Renal cortical epithelial cell (primary cell): ENCODE results near the gene RAB21. TPM values are rescaled to one million over a fixed set of nuclear protein-coding genes. Genes with fewer than 3 reads are reported as not detected.
"Not testable (repeated sequence)": the region's sequence is repeated elsewhere in the genome, so short reads cannot be mapped to it uniquely, and the experiment has no call there.

Experiments
- DNase-seq: peaks from one replicate; pipeline ENCODE4 v3.0.0-alpha.2; 2011; ENCODE audit warnings: low read depth
- total RNA-seq: library from RNA; depleted of rRNA; stranded (reverse); fragments of >200 nt; gene quantifications from 2 replicates; pipeline ENCODE4 v1.2.3, GENCODE V29; 2014

The RAB21 gene
- total RNA-seq, 1 donor from 2014 or later, result 78.7 TPM

DNA sequence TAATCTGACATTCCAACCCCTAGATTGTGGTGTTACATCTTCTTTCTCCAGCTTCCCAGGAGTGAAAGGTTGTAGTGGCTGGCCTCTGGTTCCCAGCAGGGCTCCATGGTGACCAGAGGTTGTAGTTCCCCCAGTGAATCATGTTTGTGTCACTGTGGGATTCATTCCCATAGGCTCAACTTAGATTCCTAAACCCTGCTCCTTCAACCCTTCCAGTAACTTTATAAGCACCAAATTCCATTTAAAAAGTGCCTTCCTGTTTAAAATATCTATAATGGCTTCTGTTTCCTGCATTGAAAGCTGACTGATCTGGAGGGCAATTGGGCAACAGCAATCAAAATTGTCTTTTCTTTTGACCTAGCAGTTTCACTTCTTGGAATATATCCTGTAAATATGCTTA, 44.4 kb downstream of the RAB21 start:
- peak; percentile 68 for DNase-seq

DNA sequence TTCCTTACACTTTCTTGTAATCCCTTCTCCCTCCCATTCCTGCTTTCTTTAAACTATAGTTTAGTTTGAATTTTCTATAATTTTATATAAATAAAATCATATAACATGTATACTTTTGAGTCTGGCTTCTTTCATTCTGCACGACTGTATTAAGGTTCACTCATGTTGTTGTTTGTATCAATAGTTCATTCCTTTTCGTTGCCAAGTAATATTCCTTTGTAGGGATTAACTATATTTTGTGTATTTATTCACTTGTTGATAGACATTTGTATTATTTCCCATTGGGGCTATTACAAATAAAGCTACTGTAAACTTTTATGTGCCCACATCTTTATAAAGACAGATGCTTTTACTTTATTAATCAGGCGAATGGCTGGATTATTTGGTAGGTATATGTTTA, 45.5 kb downstream of the RAB21 start:
- no peak for DNase-seq

GRCh38 chr12:71804505-71804904, 49.8 kb downstream of the RAB21 start:
- DNase-seq, result no peak

DNA sequence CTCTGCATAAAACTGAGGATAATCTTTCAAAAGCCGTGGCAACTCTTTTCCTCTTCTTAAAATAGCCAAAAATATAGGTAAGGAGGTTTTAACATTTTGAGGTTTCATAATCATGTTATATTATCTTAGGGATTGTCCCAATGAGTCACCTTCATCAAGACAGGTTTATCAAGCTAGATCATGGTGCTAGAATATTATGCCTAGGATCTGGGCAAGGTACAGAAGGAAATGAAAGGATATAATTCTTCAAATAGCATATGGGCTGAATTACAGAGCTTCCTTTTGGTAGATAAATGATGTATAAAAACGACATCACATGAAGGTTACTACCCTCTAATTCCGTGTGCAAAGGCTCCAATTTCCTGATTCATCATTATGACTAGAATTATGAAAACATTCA, 56.3 kb downstream of the RAB21 start:
- DNase-seq, result no peak

- DNase-seq, result not testable (repeated sequence)
Observed at GRCh38 chr12:71815242-71815641, 60.6 kb downstream of the RAB21 start.

- not testable (repeated sequence) for DNase-seq
Observed at GRCh38 chr12:71822088-71822487, 67.4 kb downstream of the RAB21 start.

DNA sequence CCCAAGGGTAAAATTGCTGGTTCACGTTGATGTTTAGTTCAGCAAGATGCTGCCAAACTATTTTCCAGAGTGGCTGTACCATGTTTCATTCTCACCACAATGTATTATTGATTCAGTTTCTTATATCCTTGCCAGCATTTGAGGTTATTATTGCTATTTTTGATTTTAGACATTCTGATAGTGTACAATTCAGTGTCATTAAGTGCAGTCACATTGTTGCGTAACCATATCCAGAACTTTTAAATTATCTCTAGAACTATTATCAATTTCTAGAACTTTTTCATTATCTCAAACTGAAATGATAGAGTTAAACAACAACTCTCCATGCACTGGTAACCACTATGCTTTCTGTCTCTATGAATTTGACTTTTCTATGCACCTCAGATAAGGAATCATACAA, 74.2 kb downstream of the RAB21 start:
- DNase-seq, result no peak

GRCh38 chr12:71837356-71837755, 82.7 kb downstream of the RAB21 start:
- DNase-seq, result no peak

- DNase-seq, result no peak
Observed at GRCh38 chr12:71838231-71838630, 83.6 kb downstream of the RAB21 start.

- DNase-seq, result peak; percentile 38
Observed at GRCh38 chr12:71838676-71839075, 84.0 kb downstream of the RAB21 start.

DNA sequence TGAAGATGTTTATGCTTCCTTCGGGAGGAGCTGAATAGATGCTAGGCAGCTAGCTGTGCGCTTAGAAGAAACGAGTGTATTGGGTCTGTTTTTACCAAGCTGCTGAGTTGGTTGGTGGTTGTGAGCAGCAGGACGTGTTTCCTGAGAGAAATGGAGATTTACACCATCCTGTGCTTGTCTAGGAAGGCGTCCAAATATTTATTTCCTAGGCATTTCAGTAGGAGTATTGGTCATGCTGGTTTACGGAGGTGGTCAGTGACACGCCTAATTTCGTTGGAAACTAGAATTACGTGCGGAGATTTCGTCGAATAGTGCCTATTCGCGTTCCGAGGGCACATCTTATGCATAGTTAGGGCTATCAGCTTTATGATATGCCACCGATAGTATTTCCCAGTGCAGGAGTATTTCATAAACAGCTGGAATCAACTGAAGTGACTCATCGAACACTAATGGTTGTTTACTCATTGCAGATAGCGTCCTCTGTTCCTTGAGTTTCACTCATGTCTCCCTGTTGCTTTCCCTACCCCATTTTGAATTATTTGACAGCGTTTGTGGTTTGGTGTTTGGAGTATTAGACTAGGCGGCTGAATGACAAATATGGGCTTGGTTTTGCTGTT, 85.7 kb downstream of the RAB21 start:
- peak; percentile 85 for DNase-seq

- DNase-seq, result peak; percentile 63
Observed at GRCh38 chr12:71846322-71846940, 91.8 kb downstream of the RAB21 start.

DNA sequence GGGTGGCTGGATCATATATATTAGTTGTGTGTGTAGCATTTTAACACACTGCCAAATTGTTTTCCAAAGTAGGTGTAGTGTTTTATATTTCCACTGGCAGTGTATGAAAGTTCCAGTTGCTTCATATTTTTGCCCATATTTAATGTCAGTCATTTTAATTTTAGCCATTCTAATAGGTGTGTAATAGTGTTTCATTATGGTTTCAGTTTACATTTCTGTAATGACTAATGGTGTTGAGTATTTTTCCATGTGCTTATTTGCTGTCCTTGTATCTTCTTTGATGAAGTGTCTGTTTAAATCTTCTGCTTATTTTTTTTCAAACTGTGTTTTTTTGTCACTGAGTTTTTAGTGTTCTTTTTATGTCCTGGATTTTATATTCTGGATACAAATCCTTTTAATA, 93.5 kb downstream of the RAB21 start:
- no peak for DNase-seq

- DNase-seq, result no peak
Observed at GRCh38 chr12:71849109-71849851, 94.6 kb downstream of the RAB21 start.

Other genes starting within 250 kb of the RAB21 start
- 14.6 and 52.7 TPM in 2 replicates for gene ZFC3H1, start 91.0 kb upstream of the RAB21 start, total RNA-seq
- gene THAP2, start 90.6 kb upstream of the RAB21 start, total RNA-seq, result 1.0 and 7.1 TPM in 2 replicates
- 57.5 and 59.6 TPM in 2 replicates for gene TMEM19, start 68.8 kb upstream of the RAB21 start, total RNA-seq
- gene TBC1D15, start 84.9 kb downstream of the RAB21 start, total RNA-seq, result 10.1 and 49.9 TPM in 2 replicates
- 0.05 TPM in 1 of 2 replicates, not detected in the other for gene TPH2, start 184.0 kb downstream of the RAB21 start, total RNA-seq